Spinal cord (tissue), 10 donors: ENCODE results near the gene THADA. TPM values are rescaled to one million over a fixed set of nuclear protein-coding genes. Genes with fewer than 3 reads are reported as not detected.
A peak's percentile ranks its signal among the peaks of the same experiment; 100 is the strongest.
"Not testable (repeated sequence)": the region's sequence is repeated elsewhere in the genome, so short reads cannot be mapped to it uniquely, and the experiment has no call there.

ENCODE experiments used
- DNase-seq, 6 donors: peaks; one replicate each; pipeline versions ENCODE4 v3.0.0 to v3.0.0-alpha.2; 2013 to 2015; ENCODE audit warnings: low spot score in 6 of 6, low read depth in 4 of 6
- H3K27ac ChIP-seq: one replicate; pipeline ENCODE4 v1.5.1; 2013; ENCODE audit warnings: low read depth, low read length, control low read depth
- H3K27me3 ChIP-seq: one replicate; pipeline ENCODE4 v1.6.1; 2013; ENCODE audit warnings: low read length; ENCODE audit not compliant: control insufficient read depth, insufficient read depth
- H3K36me3 ChIP-seq: one replicate; pipeline ENCODE4 v1.6.1; 2013; ENCODE audit warnings: low read length; ENCODE audit not compliant: control insufficient read depth, insufficient read depth
- H3K4me1 ChIP-seq: one replicate; pipeline ENCODE4 v1.6.1; 2013; ENCODE audit warnings: low read length; ENCODE audit not compliant: control insufficient read depth, insufficient read depth
- H3K4me3 ChIP-seq: one replicate; pipeline ENCODE4 v1.5.1; 2013; ENCODE audit warnings: low read depth, low read length, control low read depth
- H3K9me3 ChIP-seq: one replicate; pipeline ENCODE4 v1.6.1; 2013; ENCODE audit warnings: low read length; ENCODE audit not compliant: control insufficient read depth, insufficient read depth
- WGBS: methylation state at CpG from one replicate; pipeline ENCODE4 v1.1.5; 2013; ENCODE audit warnings: missing lambda C conversion rate; ENCODE audit not compliant: insufficient coverage; 5-methylcytosine and 5-hydroxymethylcytosine counted together
- polyA plus RNA-seq, 2 donors: library from polyadenylated mRNA; unstranded; fragments of 120-200 nt; gene quantifications; one replicate each; pipeline ENCODE4 v1.2.1, GENCODE V29; 2013; ENCODE audit not compliant: insufficient read length in 2 of 2
- total RNA-seq, 2 donors: library from RNA; depleted of rRNA in 1 of 2; stranded (reverse); fragments of 120-200 nt in 1 of 2; fragments of >200 nt in 1 of 2; gene quantifications; one replicate each; pipeline versions ENCODE4 v1.2.3 to v1.2.4, GENCODE V29; 2013 to 2014
- donor health status: healthy.

THADA gene
- total and polyA plus RNA-seq, 4 donors = 16.5 to 44.8 (median 21.5) TPM

GRCh38 chr2:43455731-43456642 lies 139.9 kb downstream of the THADA start:
- no peaks in the 10 kb centered on the region for H3K27me3 ChIP-seq
- DNase-seq = no peak
- H3K4me1 ChIP-seq = no peaks in the 10 kb centered on the region
- no peaks in the 10 kb centered on the region for H3K9me3 ChIP-seq
- H3K36me3 ChIP-seq = no peaks in the 10 kb centered on the region
- H3K27ac ChIP-seq = no peak overlapping the region
- 33% methylated on average over 3 of the region's 6 CpGs for WGBS
- H3K4me3 ChIP-seq = no peak overlapping the region

- WGBS = no CpG with 5 or more reads among the region's 5 CpGs
- Histone ChIP-seq H3K9me3 (no peaks in the 10 kb centered on the region), H3K27ac (no peak overlapping the region), H3K27me3 (no peaks in the 10 kb centered on the region), H3K4me1 (no peaks in the 10 kb centered on the region), H3K4me3 (no peak overlapping the region), H3K36me3 (no peaks in the 10 kb centered on the region)
- DNase-seq = no peak
Measured at GRCh38 chr2:43455296-43455695, 140.5 kb downstream of the THADA start.

GRCh38 chr2:43454791-43455190 lies 141.0 kb downstream of the THADA start:
- WGBS = no CpG with 5 or more reads among the region's 2 CpGs
- Histone ChIP-seq H3K27ac (no peak overlapping the region), H3K4me1 (no peaks in the 10 kb centered on the region), H3K36me3 (no peaks in the 10 kb centered on the region), H3K27me3 (no peaks in the 10 kb centered on the region), H3K9me3 (no peaks in the 10 kb centered on the region), H3K4me3 (no peak overlapping the region)
- no peak for DNase-seq

DNA sequence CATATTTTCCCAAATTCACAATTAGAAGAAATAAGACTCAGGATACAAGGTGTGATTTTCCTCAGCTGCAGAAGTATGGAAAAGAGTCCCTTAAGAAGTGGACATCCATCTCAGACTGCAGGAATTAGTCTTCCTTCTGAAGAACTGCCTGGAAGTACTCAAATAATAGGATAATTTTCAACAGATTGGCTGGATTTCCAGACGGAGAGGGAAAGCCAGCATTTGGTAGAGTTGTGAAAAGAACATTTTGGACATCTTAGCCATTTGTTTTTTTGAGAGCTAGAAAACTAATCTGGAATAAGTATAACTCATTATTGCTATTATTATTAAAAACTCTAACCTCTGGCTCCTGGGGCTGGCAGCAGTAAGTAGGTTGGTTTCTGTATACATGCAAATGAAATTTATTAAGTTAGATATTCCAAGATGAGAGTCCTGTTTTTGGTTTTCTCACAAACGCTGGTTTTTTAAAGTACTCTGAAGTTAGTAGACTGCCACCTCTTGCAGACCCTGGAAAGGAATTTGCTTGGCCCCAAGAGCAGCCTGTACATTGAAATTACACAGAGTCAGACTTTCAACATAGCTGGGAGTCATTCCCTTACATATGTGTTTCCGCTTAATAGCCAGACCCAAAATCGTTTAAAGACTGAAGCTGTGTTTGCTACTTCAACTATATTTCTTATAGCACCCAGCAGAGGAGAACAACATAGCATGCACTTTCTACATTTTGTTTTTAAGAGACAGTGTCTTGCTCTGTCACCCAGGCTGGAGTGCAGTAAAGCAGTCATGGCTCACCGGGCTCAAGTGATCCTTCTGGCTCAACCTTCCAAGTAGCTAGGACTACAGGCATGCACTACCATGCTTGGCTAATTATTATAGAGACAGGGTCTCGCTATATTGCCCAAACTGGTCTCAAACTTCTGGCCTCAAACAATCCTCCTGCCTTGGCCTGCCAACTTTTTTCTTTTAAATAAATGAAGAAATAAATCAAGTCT lies 142.4 kb downstream of the THADA start:
- Histone ChIP-seq H3K27me3 (no peaks in the 10 kb centered on the region), H3K4me3 (no peak overlapping the region), H3K27ac (no peak overlapping the region), H3K9me3 (no peaks in the 10 kb centered on the region), H3K4me1 (no peaks in the 10 kb centered on the region), H3K36me3 (no peaks in the 10 kb centered on the region)
- DNase-seq = no peak
- WGBS = 66% methylated on average over 4 of the region's 6 CpGs

DNA sequence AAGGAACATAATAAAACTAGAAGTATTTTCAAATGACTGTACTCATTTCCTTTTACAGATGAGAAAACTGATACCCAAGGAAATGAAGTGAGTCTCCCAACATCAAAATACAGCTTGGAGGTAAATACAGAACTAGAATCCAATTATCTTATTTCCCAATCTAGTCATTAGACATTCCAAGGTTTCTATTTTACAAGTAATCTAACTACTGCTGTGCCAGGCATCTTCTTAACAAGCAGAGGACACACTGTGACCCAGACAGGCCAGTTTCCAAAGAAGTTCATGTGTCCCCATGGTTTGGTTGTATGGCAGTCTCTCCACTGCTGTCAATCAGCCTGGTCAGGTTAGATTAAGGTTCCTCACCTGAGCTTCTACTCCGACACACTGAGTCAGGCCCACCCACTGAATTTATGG lies 143.5 kb downstream of the THADA start:
- no peak overlapping the region for H3K27ac ChIP-seq
- peak in 1 of 6 donors; percentile 53 for DNase-seq
- no peaks in the 10 kb centered on the region for H3K9me3 ChIP-seq

DNA sequence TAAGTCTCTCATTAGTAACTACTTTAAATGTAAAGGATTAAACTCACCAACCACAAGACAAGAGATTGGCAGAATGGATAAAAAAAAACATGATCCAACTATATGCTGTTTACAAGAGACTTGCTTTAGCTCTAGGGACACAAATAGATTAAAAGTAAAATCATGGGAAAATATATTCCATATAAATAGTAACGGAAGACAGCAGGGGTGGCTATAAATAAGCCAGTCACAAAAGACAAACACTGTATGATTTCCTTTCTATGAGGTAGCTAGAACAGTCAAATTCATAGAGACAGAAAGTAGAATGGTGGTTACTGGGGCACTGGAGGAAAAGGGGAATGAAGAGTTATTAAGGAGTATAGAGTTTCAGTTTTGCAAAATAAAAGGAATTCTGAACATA lies 145.2 kb downstream of the THADA start:
- no peaks in the 10 kb centered on the region for H3K9me3 ChIP-seq
- H3K4me1 ChIP-seq = no peaks in the 10 kb centered on the region
- no peak overlapping the region for H3K27ac ChIP-seq
- WGBS = no CpG with 5 or more reads among the region's 1 CpG
- H3K4me3 ChIP-seq = no peak overlapping the region
- DNase-seq = no peak
- H3K27me3 ChIP-seq = no peaks in the 10 kb centered on the region
- no peaks in the 10 kb centered on the region for H3K36me3 ChIP-seq

More for the DNA sequence above, 143.5 kb downstream of the THADA start:
- H3K4me1 ChIP-seq = no peaks in the 10 kb centered on the region
- no peaks in the 10 kb centered on the region for H3K36me3 ChIP-seq
- H3K27me3 ChIP-seq = no peaks in the 10 kb centered on the region
- no peak overlapping the region for H3K4me3 ChIP-seq
- WGBS = no CpG with 5 or more reads among the region's 1 CpG

- peak in 3 of 6 donors; percentile 19 to 40 (median 28) for DNase-seq
- Histone ChIP-seq H3K9me3 (no peaks in the 10 kb centered on the region), H3K27ac (no peak overlapping the region), H3K4me1 (no peaks in the 10 kb centered on the region), H3K36me3 (no peaks in the 10 kb centered on the region), H3K27me3 (no peaks in the 10 kb centered on the region), H3K4me3 (no peak overlapping the region)
- no CpG with 5 or more reads among the region's 1 CpG for WGBS
Measured at GRCh38 chr2:43448822-43449110, 147.1 kb downstream of the THADA start.

- Histone ChIP-seq H3K36me3 (no peaks in the 10 kb centered on the region), H3K27me3 (no peaks in the 10 kb centered on the region), H3K4me1 (no peaks in the 10 kb centered on the region), H3K9me3 (no peaks in the 10 kb centered on the region), H3K27ac (no peak overlapping the region), H3K4me3 (no peak overlapping the region)
- 100% methylated on average over 3 of the region's 5 CpGs for WGBS
- DNase-seq = no peak
Measured at GRCh38 chr2:43448011-43448821, 147.6 kb downstream of the THADA start.

- WGBS = no CpG with 5 or more reads among the region's 4 CpGs
- H3K27ac ChIP-seq, DNase-seq, H3K4me3 ChIP-seq, H3K4me1 ChIP-seq, H3K27me3 ChIP-seq, H3K9me3 ChIP-seq, H3K36me3 ChIP-seq: not testable (repeated sequence)
Measured at GRCh38 chr2:43446755-43447154, 149.1 kb downstream of the THADA start.
